Measurements from ENCODE around the gene NIPA2. TPM values are rescaled to one million over a fixed set of nuclear protein-coding genes. Genes with fewer than 3 reads are reported as not detected.

Gene NIPA2
- total and polyA plus RNA-seq, 8 donors, result 1.2 to 280 (median 37.7) TPM

DNA sequence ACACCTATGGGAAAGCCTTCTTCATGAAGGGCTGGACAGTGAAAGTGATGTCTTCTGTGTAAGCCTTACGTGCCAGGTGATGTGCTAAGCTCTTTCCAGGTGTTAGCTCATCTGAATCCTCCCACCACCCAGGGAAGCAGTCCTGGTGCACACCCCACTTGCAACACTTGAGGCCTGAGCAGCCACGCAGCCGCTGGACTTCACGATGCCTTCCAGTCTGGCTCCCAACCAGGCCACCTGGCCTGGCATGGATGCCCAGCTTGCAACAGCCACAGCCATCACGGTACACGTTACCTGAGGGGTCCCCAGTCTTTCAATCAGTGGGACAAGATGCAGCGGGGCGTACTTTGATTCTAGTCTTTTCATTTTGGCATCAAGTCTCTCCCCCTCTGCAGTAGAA, 35.8 kb downstream of the NIPA2 start:
- H3K27ac ChIP-seq, result no peak overlapping the region
- H3K4me3 ChIP-seq, result no peak overlapping the region
- WGBS, 5 donors, result 95 to 98% (median 97%) methylated on average over 8 of the region's 8 CpGs
- intact Hi-C loops (cut with DNase I; ENCODE audit: low total_unique reads), result no loop called here
- H3K36me3 ChIP-seq, result peaks cover 66 to 100% (median 99%) of the 10 kb centered on the region in 4 donors
- no peaks in the 10 kb centered on the region for H3K27me3 ChIP-seq
- H3K9me3 ChIP-seq, result peaks cover 0 to 8% (median 0%) of the 10 kb centered on the region in 4 donors
- no peaks in the 10 kb centered on the region for H3K4me1 ChIP-seq
- no peak for DNase-seq
- TF ChIP-seq POLR2A (IDR thresholded peaks at IDR 0.05) (no peak), EP300 (IDR thresholded peaks at IDR 0.05) (no peak), POLR2AphosphoS5 (IDR thresholded peaks at IDR 0.05) (no peak)
- TF ChIP-seq, protein P1, sequence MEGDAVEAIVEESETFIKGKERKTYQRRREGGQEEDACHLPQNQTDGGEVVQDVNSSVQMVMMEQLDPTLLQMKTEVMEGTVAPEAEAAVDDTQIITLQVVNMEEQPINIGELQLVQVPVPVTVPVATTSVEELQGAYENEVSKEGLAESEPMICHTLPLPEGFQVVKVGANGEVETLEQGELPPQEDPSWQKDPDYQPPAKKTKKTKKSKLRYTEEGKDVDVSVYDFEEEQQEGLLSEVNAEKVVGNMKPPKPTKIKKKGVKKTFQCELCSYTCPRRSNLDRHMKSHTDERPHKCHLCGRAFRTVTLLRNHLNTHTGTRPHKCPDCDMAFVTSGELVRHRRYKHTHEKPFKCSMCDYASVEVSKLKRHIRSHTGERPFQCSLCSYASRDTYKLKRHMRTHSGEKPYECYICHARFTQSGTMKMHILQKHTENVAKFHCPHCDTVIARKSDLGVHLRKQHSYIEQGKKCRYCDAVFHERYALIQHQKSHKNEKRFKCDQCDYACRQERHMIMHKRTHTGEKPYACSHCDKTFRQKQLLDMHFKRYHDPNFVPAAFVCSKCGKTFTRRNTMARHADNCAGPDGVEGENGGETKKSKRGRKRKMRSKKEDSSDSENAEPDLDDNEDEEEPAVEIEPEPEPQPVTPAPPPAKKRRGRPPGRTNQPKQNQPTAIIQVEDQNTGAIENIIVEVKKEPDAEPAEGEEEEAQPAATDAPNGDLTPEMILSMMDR (IDR thresholded peaks at IDR 0.05), result no peak

DNA sequence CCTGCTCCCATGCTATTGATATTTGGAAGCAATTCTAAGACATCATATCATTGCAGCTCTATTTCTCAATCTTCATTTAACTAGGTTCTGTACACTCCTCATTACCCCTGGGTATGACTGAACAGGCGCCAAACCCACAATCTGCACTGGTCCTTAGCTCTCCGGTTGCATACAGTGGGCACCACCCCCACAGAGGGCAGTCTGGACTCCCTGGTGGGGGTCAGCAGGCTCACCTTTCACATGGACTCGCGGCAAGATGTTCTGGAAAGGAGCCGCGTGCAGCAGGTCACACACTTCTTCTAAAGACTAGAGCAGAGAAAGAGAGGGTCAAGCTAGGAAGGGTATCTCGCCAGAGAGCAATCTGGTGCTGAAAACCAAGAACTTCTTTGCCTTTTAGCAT, 36.5 kb downstream of the NIPA2 start:
- intact Hi-C loops (cut with DNase I; ENCODE audit: low total_unique reads), result no loop called here
- Histone ChIP-seq H3K4me3 (no peak overlapping the region), H3K4me1 (no peaks in the 10 kb centered on the region), H3K27me3 (no peaks in the 10 kb centered on the region), H3K9me3 (peaks cover 0 to 8% (median 0%) of the 10 kb centered on the region in 4 donors), H3K36me3 (peaks cover 68 to 100% (median 99%) of the 10 kb centered on the region in 4 donors), H3K27ac (no peak overlapping the region)
- no peak for DNase-seq
- WGBS, 5 donors, result 93 to 97% (median 95%) methylated on average over 7 of the region's 7 CpGs
- TF ChIP-seq EP300 (IDR thresholded peaks at IDR 0.05) (no peak), POLR2AphosphoS5 (IDR thresholded peaks at IDR 0.05) (no peak), POLR2A (IDR thresholded peaks at IDR 0.05) (no peak)
- TF ChIP-seq, protein P1 (IDR thresholded peaks at IDR 0.05), result no peak

DNA sequence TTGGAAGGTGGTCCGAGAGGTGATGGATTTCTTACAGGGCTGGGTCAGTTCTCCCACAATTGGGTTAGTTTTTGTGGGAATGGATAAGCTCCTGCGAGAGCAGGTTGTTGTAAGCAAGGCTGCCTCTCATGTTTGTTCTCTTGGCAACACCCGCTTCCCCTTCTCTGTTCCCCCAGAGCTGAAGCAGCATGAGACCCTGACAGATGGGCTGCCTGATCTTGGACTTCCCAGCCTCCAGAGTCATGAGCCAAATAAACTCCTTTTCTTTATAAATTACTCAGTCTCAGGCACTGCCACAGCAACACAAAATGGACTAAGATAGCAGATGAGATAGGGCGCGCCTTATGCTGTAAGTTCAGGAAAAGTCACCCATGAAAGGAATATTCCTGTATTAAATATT, 38.7 kb downstream of the NIPA2 start:
- no peak for TF ChIP-seq POLR2AphosphoS5 (IDR thresholded peaks at IDR 0.05)
- TF ChIP-seq, protein P1 (IDR thresholded peaks at IDR 0.05), result no peak
- WGBS, 5 donors, result 93 to 98% (median 96%) methylated on average over 5 of the region's 5 CpGs
- H3K4me3 ChIP-seq, result no peak overlapping the region
- no peaks in the 10 kb centered on the region for H3K27me3 ChIP-seq
- peaks cover 73 to 100% (median 99%) of the 10 kb centered on the region in 4 donors for H3K36me3 ChIP-seq
- peaks cover 0 to 8% (median 0%) of the 10 kb centered on the region in 4 donors for H3K9me3 ChIP-seq
- H3K27ac ChIP-seq, result no peak overlapping the region
- DNase-seq, result no peak
- intact Hi-C loops (cut with DNase I; ENCODE audit: low total_unique reads), result no loop called here
- no peaks in the 10 kb centered on the region for H3K4me1 ChIP-seq

DNA sequence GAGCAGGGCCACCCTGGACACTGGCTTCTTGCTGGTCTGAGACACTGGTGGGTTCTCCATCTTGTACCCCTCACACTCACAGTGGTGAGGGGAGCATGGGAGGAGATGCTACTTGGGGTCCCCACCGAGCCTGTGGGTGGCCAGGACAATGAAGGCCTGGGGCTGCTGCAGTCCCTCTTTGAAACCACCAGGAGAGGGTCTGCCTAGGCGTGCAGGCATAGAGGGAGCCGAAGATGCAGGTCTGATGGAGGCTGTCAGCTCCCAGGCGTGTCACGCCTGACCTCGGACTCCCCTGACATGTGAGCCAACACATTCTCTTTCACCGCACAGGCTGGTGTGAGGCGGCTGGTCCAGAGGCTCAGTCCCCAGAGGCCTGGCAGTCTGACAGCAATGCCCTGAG, 39.1 kb downstream of the NIPA2 start:
- H3K4me1 ChIP-seq, result no peaks in the 10 kb centered on the region
- no peaks in the 10 kb centered on the region for H3K27me3 ChIP-seq
- DNase-seq, result no peak
- peaks cover 0 to 8% (median 0%) of the 10 kb centered on the region in 4 donors for H3K9me3 ChIP-seq
- no peak overlapping the region for H3K4me3 ChIP-seq
- no peak for TF ChIP-seq POLR2A (IDR thresholded peaks at IDR 0.05)
- TF ChIP-seq, protein P1 (IDR thresholded peaks at IDR 0.05), result no peak
- no peak for TF ChIP-seq POLR2AphosphoS5 (IDR thresholded peaks at IDR 0.05)
- TF ChIP-seq EP300 (IDR thresholded peaks at IDR 0.05), result no peak
- intact Hi-C loops (cut with DNase I; ENCODE audit: low total_unique reads), result no loop called here
- H3K36me3 ChIP-seq, result peaks cover 72 to 100% (median 99%) of the 10 kb centered on the region in 4 donors
- 94 to 100% (median 97%) methylated on average over 6 to 8 of the region's 8 CpGs for WGBS, 5 donors
- no peak overlapping the region for H3K27ac ChIP-seq
